Lung (tissue), 12 donors: ENCODE measurements around the gene LCP2. TPM values are rescaled to one million over a fixed set of nuclear protein-coding genes. Genes with fewer than 3 reads are reported as not detected.

ENCODE experiments used
- ATAC-seq: fragments of 200-7000 bp; cut with Tn5 transposase; one replicate; pipeline ENCODE4 v1.9.1; 2020; ENCODE audit warnings: moderate number of reproducible peaks; ENCODE audit not compliant: insufficient read depth, low FRiP score
- DNase-seq, 3 donors: peaks; one replicate each; pipeline ENCODE4 v3.0.0-alpha.2; 2013 to 2017
- H3K27ac ChIP-seq, 2 donors: one replicate each; pipeline ENCODE4 v1.5.1; 2013; ENCODE audit warnings: mild to moderate bottlenecking in 2 of 2, moderate library complexity in 2 of 2, control low read depth in 1 of 2, inconsistent platforms in 1 of 2, low read depth in 1 of 2, low read length in 1 of 2
- H3K27me3 ChIP-seq, 3 donors: one replicate each; pipeline ENCODE4 v1.5.1; 2013; ENCODE audit warnings: low read length in 2 of 3; ENCODE audit not compliant: control insufficient read depth in 3 of 3, insufficient read depth in 3 of 3
- H3K36me3 ChIP-seq, 4 donors: one replicate each; pipeline ENCODE4 v1.5.1; 2013; ENCODE audit warnings: low read length in 4 of 4, mild to moderate bottlenecking in 1 of 4, moderate library complexity in 1 of 4; ENCODE audit not compliant: control insufficient read depth in 4 of 4, insufficient read depth in 4 of 4
- H3K4me1 ChIP-seq, 5 donors: one replicate each; pipeline ENCODE4 v1.5.1; 2013; ENCODE audit warnings: low read length in 5 of 5, mild to moderate bottlenecking in 2 of 5, moderate library complexity in 1 of 5; ENCODE audit not compliant: control insufficient read depth in 5 of 5, insufficient read depth in 5 of 5
- H3K4me3 ChIP-seq: one replicate; pipeline ENCODE4 v1.5.1; 2013; ENCODE audit warnings: mild to moderate bottlenecking, control low read depth, moderate library complexity
- H3K9ac ChIP-seq, 2 donors: one replicate each; pipeline ENCODE4 v1.5.1; 2013; ENCODE audit warnings: low read length in 2 of 2, control low read depth in 1 of 2; ENCODE audit not compliant: insufficient read depth in 1 of 2
- H3K9me3 ChIP-seq, 4 donors: one replicate each; pipeline ENCODE4 v1.5.1; 2013; ENCODE audit warnings: low read length in 3 of 4, mild to moderate bottlenecking in 1 of 4, moderate library complexity in 1 of 4; ENCODE audit not compliant: control insufficient read depth in 4 of 4, insufficient read depth in 3 of 4
- WGBS, 2 donors: extraction: QIAGEN DNeasy Blood & Tissue Kit; methylation state at CpG; one replicate each; pipeline ENCODE4 v1.1.7; 2013; 5-methylcytosine and 5-hydroxymethylcytosine counted together
- polyA plus RNA-seq, 2 donors: library from polyadenylated mRNA; stranded (reverse); fragments of 200-250 nt; gene quantifications; one replicate each; pipeline ENCODE4 v1.2.1, GENCODE V29; 2013
- total RNA-seq, 2 donors: library from RNA; depleted of rRNA in 1 of 2; stranded (reverse); fragments of >200 nt in 1 of 2; gene quantifications; one replicate each; pipeline ENCODE4 v1.2.1, GENCODE V29; 2014 to 2021
- TF ChIP-seq, protein P1 (sequence below): IDR thresholded peaks from 2 replicates; pipeline ENCODE4 v1.5.1; 2012; ENCODE audit warnings: mild to moderate bottlenecking; ENCODE audit errors: control extremely low read depth, extremely low read depth
- donor health status: control.
- donor health status: control.
- donor health status: Bipolar disorder and iron deficiency.
- donor health status: healthy.
- donor health status: DM: yes; HTN: yes; CAD: no.

The LCP2 gene
- total and polyA plus RNA-seq, 4 donors: 15.6 to 127 (median 56.0) TPM

GRCh38 chr5:170201311-170201710, 96.3 kb downstream of the LCP2 start:
- WGBS, 2 donors: 64 to 67% methylated on average over 2 of the region's 2 CpGs
- Histone ChIP-seq H3K9ac (no peak overlapping the region), H3K27me3 (no peaks in the 10 kb centered on the region), H3K36me3 (no peaks in the 10 kb centered on the region), H3K27ac (no peak overlapping the region), H3K4me1 (peaks cover 0 to 53% (median 0%) of the 10 kb centered on the region in 5 donors), H3K9me3 (no peaks in the 10 kb centered on the region), H3K4me3 (no peak overlapping the region)
- DNase-seq: no peak
- ATAC-seq: no peak
- TF ChIP-seq, protein P1, sequence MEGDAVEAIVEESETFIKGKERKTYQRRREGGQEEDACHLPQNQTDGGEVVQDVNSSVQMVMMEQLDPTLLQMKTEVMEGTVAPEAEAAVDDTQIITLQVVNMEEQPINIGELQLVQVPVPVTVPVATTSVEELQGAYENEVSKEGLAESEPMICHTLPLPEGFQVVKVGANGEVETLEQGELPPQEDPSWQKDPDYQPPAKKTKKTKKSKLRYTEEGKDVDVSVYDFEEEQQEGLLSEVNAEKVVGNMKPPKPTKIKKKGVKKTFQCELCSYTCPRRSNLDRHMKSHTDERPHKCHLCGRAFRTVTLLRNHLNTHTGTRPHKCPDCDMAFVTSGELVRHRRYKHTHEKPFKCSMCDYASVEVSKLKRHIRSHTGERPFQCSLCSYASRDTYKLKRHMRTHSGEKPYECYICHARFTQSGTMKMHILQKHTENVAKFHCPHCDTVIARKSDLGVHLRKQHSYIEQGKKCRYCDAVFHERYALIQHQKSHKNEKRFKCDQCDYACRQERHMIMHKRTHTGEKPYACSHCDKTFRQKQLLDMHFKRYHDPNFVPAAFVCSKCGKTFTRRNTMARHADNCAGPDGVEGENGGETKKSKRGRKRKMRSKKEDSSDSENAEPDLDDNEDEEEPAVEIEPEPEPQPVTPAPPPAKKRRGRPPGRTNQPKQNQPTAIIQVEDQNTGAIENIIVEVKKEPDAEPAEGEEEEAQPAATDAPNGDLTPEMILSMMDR: no peak

DNA sequence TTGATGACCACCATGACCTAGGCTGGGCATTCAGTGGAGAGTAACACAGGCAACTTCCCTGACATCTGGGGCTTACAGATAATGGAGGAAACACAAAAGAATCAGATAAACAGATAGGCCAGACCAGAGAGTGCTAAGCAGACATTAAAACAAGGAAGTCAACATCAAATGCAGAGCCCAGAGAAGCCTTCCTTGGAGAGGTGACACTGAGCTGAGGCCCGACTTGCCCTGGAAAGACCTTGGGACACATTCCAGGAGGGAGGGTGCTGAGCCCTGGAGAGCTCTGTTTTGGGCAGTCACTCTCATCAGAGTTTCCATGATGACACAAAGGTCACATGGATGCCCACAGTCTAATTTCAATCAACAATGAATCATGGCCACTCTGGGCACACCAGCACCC, 96.7 kb downstream of the LCP2 start:
- H3K9ac ChIP-seq: no peak overlapping the region
- H3K9me3 ChIP-seq: no peaks in the 10 kb centered on the region
- peaks cover 0 to 52% (median under 1%) of the 10 kb centered on the region in 5 donors for H3K4me1 ChIP-seq
- DNase-seq: no peak
- H3K4me3 ChIP-seq: no peak overlapping the region
- WGBS, 2 donors: 16 to 31% methylated on average over 1 of the region's 1 CpG
- no peaks in the 10 kb centered on the region for H3K36me3 ChIP-seq
- TF ChIP-seq, protein P1: no peak
- H3K27me3 ChIP-seq: no peaks in the 10 kb centered on the region
- H3K27ac ChIP-seq: no peak overlapping the region
- ATAC-seq: no peak

Other genes starting within 250 kb of the LCP2 start
- not detected for gene FOXI1, start 191.9 kb downstream of the LCP2 start, total RNA-seq
- under 1 TPM; 0.05 to 0.10 TPM for gene FOXI1, start 191.9 kb downstream of the LCP2 start, polyA plus RNA-seq
- not detected for gene C5orf58, start 64.8 kb downstream of the LCP2 start, total RNA-seq
- gene C5orf58, start 64.8 kb downstream of the LCP2 start, polyA plus RNA-seq: under 1 TPM in 1 of 2 donors, not detected in 1; 0.05 TPM
- gene KCNMB1, start 91.6 kb upstream of the LCP2 start, total RNA-seq: 1 to 10 TPM; 1.4 to 5.2 TPM
- gene KCNMB1, start 91.6 kb upstream of the LCP2 start, polyA plus RNA-seq: 1 to 10 TPM; 2.1 to 2.5 TPM
- gene KCNIP1, start 206.2 kb upstream of the LCP2 start, total RNA-seq: 1 to 10 TPM in 1 of 2 donors, under 1 TPM in 1; 1.00 to 1.8 TPM
- under 1 TPM; 0.13 to 0.45 TPM for gene KCNIP1, start 206.2 kb upstream of the LCP2 start, polyA plus RNA-seq